Gastrocnemius medialis (tissue), 4 donors: Measurements from ENCODE around the gene TTN. TPM values are rescaled to one million over a fixed set of nuclear protein-coding genes. Genes with fewer than 3 reads are reported as not detected.
A peak's percentile ranks its signal among the peaks of the same experiment; 100 is the strongest.
"Not testable (repeated sequence)": the region's sequence is repeated elsewhere in the genome, so short reads cannot be mapped to it uniquely, and the experiment has no call there.

Experiments used
- ATAC-seq, 2 donors: fragments of 150-250 bp; one replicate each; pipeline ENCODE4 v1.9.1; 2016
- DNase-seq, 2 donors: peaks; one replicate each; pipeline ENCODE4 v3.0.0-alpha.2; 2019
- H3K27ac ChIP-seq, 4 donors: fragments of 200-600 bp; sonication (generic); 1 replicate in 1 of 4; 2 replicates in 3 of 4; pipeline ENCODE4 v1.5.1; 2016 to 2018; ENCODE audit warnings: mild to moderate bottlenecking in 2 of 4, moderate library complexity in 1 of 4
- H3K27me3 ChIP-seq, 3 donors: fragments of 200-600 bp; sonication (generic) in 2 of 3; 1 replicate in 1 of 3; 2 replicates in 2 of 3; pipeline versions ENCODE4 v1.5.1 to v1.6.0; 2016 to 2019; ENCODE audit warnings: mild to moderate bottlenecking in 1 of 3, moderate library complexity in 1 of 3
- H3K36me3 ChIP-seq, 2 donors: fragments of 200-600 bp; sonication (generic) in 1 of 2; one replicate each; pipeline ENCODE4 v1.5.1; 2017 to 2018
- H3K4me1 ChIP-seq, 2 donors: fragments of 200-600 bp; sonication (generic) in 1 of 2; one replicate each; pipeline ENCODE4 v1.5.1; 2016 to 2017; ENCODE audit warnings: mild to moderate bottlenecking in 2 of 2
- H3K4me3 ChIP-seq, 4 donors: fragments of 200-600 bp; sonication (generic) in 3 of 4; 1 replicate in 1 of 4; 2 replicates in 3 of 4; pipeline ENCODE4 v1.5.1; 2016 to 2019; ENCODE audit warnings: mild to moderate bottlenecking in 2 of 4
- H3K9me3 ChIP-seq, 3 donors: fragments of 200-600 bp; sonication (generic) in 2 of 3; 1 replicate in 1 of 3; 2 replicates in 2 of 3; pipeline ENCODE4 v1.5.1; 2016 to 2019
- CTCF ChIP-seq, 5 experiments: fragments of 450-650 bp in 3 of 5; fragments of 200-600 bp in 2 of 5; sonication (generic) in 2 of 5; IDR thresholded peaks in 4 of 5; conservative IDR thresholded peaks in 1 of 5; 1 replicate in 4 of 5; 2 replicates in 1 of 5; pipeline ENCODE4 v1.5.1; 2016 to 2019; ENCODE audit warnings: antibody characterized with exemption in 5 of 5, mild to moderate bottlenecking in 3 of 5, moderate library complexity in 3 of 5
- POLR2A ChIP-seq, 2 donors: fragments of 450-650 bp; IDR thresholded peaks; one replicate each; pipeline ENCODE4 v1.6.1; 2017; ENCODE audit warnings: antibody characterized with exemption in 2 of 2, mild to moderate bottlenecking in 2 of 2, moderate library complexity in 2 of 2
- in situ Hi-C, 4 donors: fragments of 200-750 bp; cut with MboI; loops; one replicate each; pipeline versions ENCODE4 v1.15.0 to v1.8.0; 2017; ENCODE audit warnings: low sequenced_read_pairs in 4 of 4
- intact Hi-C: fragments of 100-400 bp; cut with DNase I; formaldehyde crosslinking; loops from one replicate; pipeline ENCODE4 v1.15.1; 2023; ENCODE audit warnings: low total_unique reads
- total RNA-seq, 4 donors: library from RNA; depleted of rRNA; stranded (reverse); fragments of >200 nt; gene quantifications; one replicate each; pipeline versions ENCODE4 v1.1.0 to v1.2.3, GENCODE V29; 2016

The TTN gene
- total RNA-seq, 4 donors from 2014 or later: 4,552 to 9,701 (median 7,268) TPM

GRCh38 chr2:178676046-178676445 is 131.2 kb downstream of the TTN start:
- H3K27me3 ChIP-seq: no peaks in the 10 kb centered on the region
- intact Hi-C loops: loop anchor here (5.0 kb wide), 1 partner anchor 36 kb away; no protein-coding TSS in a partner anchor
- H3K36me3 ChIP-seq: peaks cover 7 to 100% of the 10 kb centered on the region in 2 donors
- no peak overlapping the region for H3K27ac ChIP-seq
- no peak overlapping the region for H3K4me3 ChIP-seq
- H3K4me1 ChIP-seq: peaks cover 16 to 17% of the 10 kb centered on the region in 2 donors
- TF ChIP-seq POLR2A (IDR thresholded peaks at IDR 0.05) (no peak), CTCF (IDR thresholded peaks at IDR 0.05 in 4 of 5, conservative IDR thresholded peaks at IDR 0.05 in 1 of 5) (no peak)
- ATAC-seq: no peak
- H3K9me3 ChIP-seq: no peaks in the 10 kb centered on the region
- DNase-seq: no peak
- in situ Hi-C loops: loop anchor here in 1 of 4 donors (25.0 kb wide), 1 partner anchor 111 kb away; no protein-coding TSS in a partner anchor

GRCh38 chr2:178674122-178674521 is 133.1 kb downstream of the TTN start:
- TF ChIP-seq POLR2A (IDR thresholded peaks at IDR 0.05) (no peak), CTCF (IDR thresholded peaks at IDR 0.05 in 4 of 5, conservative IDR thresholded peaks at IDR 0.05 in 1 of 5) (no peak)
- Histone ChIP-seq H3K4me3 (no peak overlapping the region), H3K27me3 (no peaks in the 10 kb centered on the region), H3K4me1 (peaks cover 11 to 30% of the 10 kb centered on the region in 2 donors), H3K27ac (no peak overlapping the region), H3K9me3 (no peaks in the 10 kb centered on the region), H3K36me3 (peaks cover 9 to 100% of the 10 kb centered on the region in 2 donors)
- in situ Hi-C loops (no loop called here), intact Hi-C loops (no loop called here)
- no peak for DNase-seq
- no peak for ATAC-seq

GRCh38 chr2:178666458-178666857 is 140.8 kb downstream of the TTN start:
- intact Hi-C loops: no loop called here

GRCh38 chr2:178658480-178658879 is 148.7 kb downstream of the TTN start:
- DNase-seq, H3K36me3 ChIP-seq, H3K4me3 ChIP-seq, H3K27ac ChIP-seq, H3K27me3 ChIP-seq, ATAC-seq, in situ Hi-C loops, H3K9me3 ChIP-seq, intact Hi-C loops, H3K4me1 ChIP-seq: not testable (repeated sequence)

More at GRCh38 chr2:178666458-178666857, 140.8 kb downstream of the TTN start:
- Histone ChIP-seq H3K27me3 (no peaks in the 10 kb centered on the region), H3K9me3 (no peaks in the 10 kb centered on the region), H3K4me1 (peaks cover 33 to 49% of the 10 kb centered on the region in 2 donors), H3K36me3 (peaks cover 3 to 80% of the 10 kb centered on the region in 2 donors), H3K4me3 (no peak overlapping the region), H3K27ac (peak overlapping the region; percentile 24 to 54 (median 33))
- no peak for TF ChIP-seq CTCF (IDR thresholded peaks at IDR 0.05 in 4 of 5, conservative IDR thresholded peaks at IDR 0.05 in 1 of 5)
- no peak for TF ChIP-seq POLR2A (IDR thresholded peaks at IDR 0.05)
- no peak for DNase-seq
- peak in 1 of 2 donors; percentile 25 for ATAC-seq
- in situ Hi-C loops: no loop called here

- Histone ChIP-seq H3K9me3 (no peaks in the 10 kb centered on the region), H3K27ac (peak overlapping the region; percentile 71 to 87 (median 83)), H3K4me3 (no peak overlapping the region), H3K36me3 (peaks cover 0 to 76% of the 10 kb centered on the region in 2 donors), H3K27me3 (no peaks in the 10 kb centered on the region), H3K4me1 (peaks cover 40 to 43% of the 10 kb centered on the region in 2 donors)
- peak; percentile 20 to 33 for DNase-seq
- peak; percentile 73 to 80 for ATAC-seq
- intact Hi-C loops: no loop called here
- TF ChIP-seq CTCF (IDR thresholded peaks at IDR 0.05 in 4 of 5, conservative IDR thresholded peaks at IDR 0.05 in 1 of 5): no peak
- no peak for TF ChIP-seq POLR2A (IDR thresholded peaks at IDR 0.05)
- in situ Hi-C loops: no loop called here
Measured at GRCh38 chr2:178650554-178650953, 156.7 kb downstream of the TTN start.
